Stimulated activated CD8-positive, alpha-beta memory T cell treated with anti-CD3 and anti-CD28 coated beads, Interleukin-4, amount 100 ng/mL, for 4 hours (primary cell): ENCODE results near the gene GNG10.
"Not testable (repeated sequence)": the region's sequence is repeated elsewhere in the genome, so short reads cannot be mapped to it uniquely, and the experiment has no call there.

Source experiments
- DNase-seq, 2 donors: peaks; one replicate each; pipeline ENCODE4 v3.0.0-alpha.2; 2020; ENCODE audit warnings: low read depth in 2 of 2, low spot score in 1 of 2

The GNG10 gene

GRCh38 chr9:111649016-111649415 lies 12.4 kb upstream of the GNG10 start:
- DNase-seq = no peak

GRCh38 chr9:111657051-111657450 lies 4.4 kb upstream of the GNG10 start:
- no peak for DNase-seq

- DNase-seq = no peak
Observed at GRCh38 chr9:111658943-111659342, 2.5 kb upstream of the GNG10 start.

GRCh38 chr9:111659691-111660090 lies 1.7 kb upstream of the GNG10 start:
- DNase-seq = no peak

GRCh38 chr9:111661802-111662521 lies 557 bp downstream of the GNG10 start:
- DNase-seq = no peak

GRCh38 chr9:111662576-111663300 lies 1.3 kb downstream of the GNG10 start:
- no peak for DNase-seq

- DNase-seq = no peak
Observed at GRCh38 chr9:111663301-111663823, 2.0 kb downstream of the GNG10 start.

- no peak for DNase-seq
Observed at GRCh38 chr9:111668026-111668573, 6.7 kb downstream of the GNG10 start.

GRCh38 chr9:111668601-111669000 lies 7.2 kb downstream of the GNG10 start:
- not testable (repeated sequence) for DNase-seq

- no peak for DNase-seq
Observed at GRCh38 chr9:111674319-111674718, 12.9 kb downstream of the GNG10 start.

GRCh38 chr9:111676116-111676515 lies 14.7 kb downstream of the GNG10 start:
- no peak for DNase-seq

- no peak for DNase-seq
Observed at GRCh38 chr9:111678293-111678692, 16.9 kb downstream of the GNG10 start.

GRCh38 chr9:111679199-111679598 lies 17.8 kb downstream of the GNG10 start:
- no peak for DNase-seq

GRCh38 chr9:111683392-111683791 lies 22.0 kb downstream of the GNG10 start:
- DNase-seq = no peak

GRCh38 chr9:111691672-111692329 lies 30.4 kb downstream of the GNG10 start:
- no peak for DNase-seq

- DNase-seq = no peak
Observed at GRCh38 chr9:111696796-111697195, 35.4 kb downstream of the GNG10 start.

GRCh38 chr9:111700776-111701175 lies 39.4 kb downstream of the GNG10 start:
- DNase-seq = no peak

GRCh38 chr9:111704503-111704902 lies 43.1 kb downstream of the GNG10 start:
- DNase-seq = no peak

- DNase-seq = no peak
Observed at GRCh38 chr9:111711548-111711947, 50.1 kb downstream of the GNG10 start.

GRCh38 chr9:111712369-111712768 lies 51.0 kb downstream of the GNG10 start:
- no peak for DNase-seq

GRCh38 chr9:111715471-111715870 lies 54.1 kb downstream of the GNG10 start:
- no peak for DNase-seq

- no peak for DNase-seq
Observed at GRCh38 chr9:111719541-111719940, 58.1 kb downstream of the GNG10 start.
